Regular cardiac myocyte (primary cell): Measurements from ENCODE around the gene MED19. TPM values are rescaled to one million over a fixed set of nuclear protein-coding genes. Genes with fewer than 3 reads are reported as not detected.

Experiments
- total RNA-seq: library from RNA; depleted of rRNA; stranded (reverse); fragments of >200 nt; gene quantifications from 2 replicates; pipeline ENCODE4 v1.2.3, GENCODE V29; 2014

MED19 gene
- 11.0 and 13.6 TPM in 2 replicates for total RNA-seq

GRCh38 chr11:57711414-57712255 lies at the start of gene MED19:
Gene MED19, minus strand, starts transcription at chr11:57712215. Its CDS starts 36 bp downstream, at chr11:57712179.

GRCh38 chr11:57751676-57752253 lies 39.8 kb upstream of the MED19 start, which contains the start of gene BTBD18:
Gene BTBD18, minus strand, starts transcription at chr11:57751819. Its CDS starts 631 bp downstream, at chr11:57751188.

GRCh38 chr11:57741132-57742086 lies 29.4 kb upstream of the MED19 start, which contains the start of gene SELENOH:
Gene SELENOH, plus strand, starts transcription at chr11:57741491. Its CDS starts 105 bp downstream, at chr11:57741596.

GRCh38 chr11:57712256-57713150 lies 488 bp upstream of the MED19 start, which contains the start of gene TMX2:
Gene TMX2, plus strand, starts transcription at chr11:57712593. Its CDS starts 26 bp downstream, at chr11:57712619.

GRCh38 chr11:57667736-57668433 lies 44.1 kb downstream of the MED19 start, which contains the start of gene ZDHHC5:
Gene ZDHHC5, plus strand, starts transcription at chr11:57668114. Its CDS starts 4,977 bp downstream, at chr11:57673091.

GRCh38 chr11:57657194-57658022 lies 54.6 kb downstream of the MED19 start, which contains the start of gene CLP1:
Gene CLP1, plus strand, starts transcription at chr11:57657762. Its CDS starts 1,715 bp downstream, at chr11:57659477.

Other genes with a start within 250 kb of the MED19 start
- 7.5 and 13.0 TPM in 2 replicates for gene SLC43A1, start 196.5 kb downstream of the MED19 start, total RNA-seq
- gene TIMM10, start 181.5 kb downstream of the MED19 start, total RNA-seq: 43.1 and 59.2 TPM in 2 replicates
- gene SMTNL1, start 174.6 kb downstream of the MED19 start, total RNA-seq: not detected in 2 replicates
- gene UBE2L6, start 144.5 kb downstream of the MED19 start, total RNA-seq: 32.0 and 40.9 TPM in 2 replicates
- 1.7 and 21.4 TPM in 2 replicates for gene SERPING1, start 114.5 kb downstream of the MED19 start, total RNA-seq
- 2.8 TPM in 1 of 2 replicates, not detected in the other for gene YPEL4, start 62.3 kb downstream of the MED19 start, total RNA-seq
- gene CLP1, start 54.5 kb downstream of the MED19 start, total RNA-seq: 14.4 and 23.6 TPM in 2 replicates
- 29.9 and 50.4 TPM in 2 replicates for gene ZDHHC5, start 44.1 kb downstream of the MED19 start, total RNA-seq
- 70.2 and 76.1 TPM in 2 replicates for gene TMX2, start 378 bp upstream of the MED19 start, total RNA-seq
- gene SELENOH, start 29.3 kb upstream of the MED19 start, total RNA-seq: 77.0 and 77.5 TPM in 2 replicates
- not detected in 2 replicates for gene BTBD18, start 39.6 kb upstream of the MED19 start, total RNA-seq
- 96.1 and 104 TPM in 2 replicates for gene CTNND1, start 49.6 kb upstream of the MED19 start, total RNA-seq